NCI-H82 treated with DMSO at 0.1 percent for 48 hours (cell line): ENCODE data around the gene MPZL1.

Experiments
- DNase-seq: peaks from one replicate; lab custom pipeline; 2025; ENCODE audit not compliant: unreplicated experiment; lab: John Stamatoyannopoulos, UW

MPZL1 gene

GRCh38 chr1:167721617-167722151 is at the start of gene MPZL1:
Gene MPZL1 (plus strand): TSS chr1:167721982. CDS start chr1:167722152, 170 bp downstream.
- DNase-seq: peak; percentile 80

- no peak for DNase-seq
Measured at GRCh38 chr1:167672831-167673230, 49.0 kb upstream of the MPZL1 start.

GRCh38 chr1:167673265-167673664 is 48.5 kb upstream of the MPZL1 start:
- no peak for DNase-seq

- DNase-seq: no peak
Measured at GRCh38 chr1:167674156-167674555, 47.6 kb upstream of the MPZL1 start.

- no peak for DNase-seq
Measured at GRCh38 chr1:167675440-167675839, 46.3 kb upstream of the MPZL1 start.

- DNase-seq: no peak
Measured at GRCh38 chr1:167676205-167676915, 45.4 kb upstream of the MPZL1 start.

- DNase-seq: no peak
Measured at GRCh38 chr1:167676916-167677848, 44.6 kb upstream of the MPZL1 start.

- no peak for DNase-seq
Measured at GRCh38 chr1:167678422-167678821, 43.4 kb upstream of the MPZL1 start.

GRCh38 chr1:167678838-167679237 is 42.9 kb upstream of the MPZL1 start:
- no peak for DNase-seq

GRCh38 chr1:167679714-167680113 is 42.1 kb upstream of the MPZL1 start:
- no peak for DNase-seq

GRCh38 chr1:167681024-167681423 is 40.8 kb upstream of the MPZL1 start:
- DNase-seq: no peak

GRCh38 chr1:167681451-167682098 is 40.2 kb upstream of the MPZL1 start:
- DNase-seq: no peak

GRCh38 chr1:167683226-167683625 is 38.6 kb upstream of the MPZL1 start:
- DNase-seq: no peak

- no peak for DNase-seq
Measured at GRCh38 chr1:167683641-167684502, 37.9 kb upstream of the MPZL1 start.

- DNase-seq: no peak
Measured at GRCh38 chr1:167685844-167686243, 35.9 kb upstream of the MPZL1 start.

- peak; percentile 74 for DNase-seq
Measured at GRCh38 chr1:167687919-167688519, 33.8 kb upstream of the MPZL1 start.

GRCh38 chr1:167689567-167689920 is 32.2 kb upstream of the MPZL1 start:
- DNase-seq: no peak

- DNase-seq: no peak
Measured at GRCh38 chr1:167690053-167690452, 31.7 kb upstream of the MPZL1 start.

- DNase-seq: no peak
Measured at GRCh38 chr1:167693425-167694045, 28.2 kb upstream of the MPZL1 start.

GRCh38 chr1:167694691-167695090 is 27.1 kb upstream of the MPZL1 start:
- no peak for DNase-seq
